RKO (cell line): ENCODE measurements around the gene ATP6V0E2.
"Not testable (repeated sequence)": the region's sequence is repeated elsewhere in the genome, so short reads cannot be mapped to it uniquely, and the experiment has no call there.

Experiments used
- DNase-seq: peaks from one replicate; pipeline ENCODE4 v3.0.0-alpha.2; 2016; ENCODE audit warnings: low spot score

The ATP6V0E2 gene

DNA sequence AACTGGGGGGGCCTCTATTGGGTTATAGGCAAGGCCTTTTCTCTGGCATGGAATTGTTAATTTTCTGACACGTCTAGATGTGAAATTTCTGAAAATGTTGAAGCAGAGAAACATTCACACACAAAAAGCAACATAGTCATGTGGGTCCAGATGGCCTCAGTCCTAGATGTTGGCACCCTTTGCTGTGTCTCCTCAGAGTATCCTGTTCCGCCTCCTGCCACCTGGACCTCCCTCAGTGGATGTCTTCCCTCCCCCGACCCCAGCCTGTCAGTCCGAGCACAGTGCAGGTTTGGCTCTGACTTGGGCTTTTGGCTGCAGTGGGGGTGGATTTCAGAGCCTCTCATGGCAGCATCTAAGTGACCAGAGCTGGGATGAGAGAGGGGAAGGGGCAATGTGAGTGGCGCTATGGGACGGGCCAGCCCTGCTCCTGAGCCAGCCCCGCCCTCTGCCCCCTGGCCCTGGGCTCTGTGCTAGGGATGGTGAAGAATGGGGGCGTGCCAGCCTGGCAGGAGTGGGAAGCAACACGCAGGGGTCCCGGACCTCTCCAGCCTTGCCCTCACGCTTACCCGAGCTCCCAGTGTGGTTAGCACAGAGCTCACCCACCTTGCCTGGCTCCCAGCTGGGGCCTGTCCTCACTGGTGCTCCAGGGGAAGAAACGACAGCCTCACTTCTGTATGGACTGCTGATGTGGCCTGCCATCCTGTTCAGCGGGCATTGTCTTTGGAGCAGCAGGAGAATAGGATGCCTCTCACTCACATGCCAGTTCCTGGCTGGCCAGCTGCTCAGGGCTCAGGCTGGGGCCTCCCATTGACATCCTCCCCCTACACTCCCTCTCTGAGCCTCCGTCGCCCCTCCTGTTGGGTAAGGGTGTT, 6.2 kb downstream of the ATP6V0E2 start:
- DNase-seq: no peak

DNA sequence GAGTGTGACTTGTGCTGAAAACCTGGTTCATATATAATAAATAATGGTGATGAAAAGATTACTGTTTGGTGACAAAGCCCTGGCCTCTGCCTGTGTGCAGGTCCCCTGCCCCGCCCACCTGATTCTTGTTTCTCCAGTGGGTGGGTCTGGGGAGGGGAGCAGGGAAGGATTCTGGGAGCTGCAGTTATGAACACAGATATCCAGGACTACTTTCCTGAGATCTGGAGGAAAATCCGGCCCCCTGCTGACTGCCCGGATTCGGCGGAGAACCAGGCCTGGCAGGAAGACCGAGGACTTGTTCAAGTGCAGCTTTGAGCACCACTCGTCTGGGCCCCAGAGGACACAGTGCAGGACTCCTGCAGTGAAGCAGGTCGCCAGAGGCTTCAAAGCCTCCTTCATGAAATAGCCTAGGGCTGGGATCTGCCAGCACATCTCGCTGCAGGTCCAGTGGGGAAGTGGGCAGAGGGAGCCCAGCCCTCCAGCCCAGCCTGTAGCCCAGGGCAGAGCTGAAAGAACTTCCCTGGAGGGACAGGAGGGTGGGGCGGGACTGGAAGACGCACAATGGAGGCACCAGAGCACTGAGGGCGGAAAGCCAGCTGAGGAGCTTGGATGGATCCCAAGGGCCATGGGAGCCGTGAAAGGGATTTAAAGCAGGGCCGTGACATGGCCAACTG, 7.0 kb downstream of the ATP6V0E2 start:
- no peak for DNase-seq

DNA sequence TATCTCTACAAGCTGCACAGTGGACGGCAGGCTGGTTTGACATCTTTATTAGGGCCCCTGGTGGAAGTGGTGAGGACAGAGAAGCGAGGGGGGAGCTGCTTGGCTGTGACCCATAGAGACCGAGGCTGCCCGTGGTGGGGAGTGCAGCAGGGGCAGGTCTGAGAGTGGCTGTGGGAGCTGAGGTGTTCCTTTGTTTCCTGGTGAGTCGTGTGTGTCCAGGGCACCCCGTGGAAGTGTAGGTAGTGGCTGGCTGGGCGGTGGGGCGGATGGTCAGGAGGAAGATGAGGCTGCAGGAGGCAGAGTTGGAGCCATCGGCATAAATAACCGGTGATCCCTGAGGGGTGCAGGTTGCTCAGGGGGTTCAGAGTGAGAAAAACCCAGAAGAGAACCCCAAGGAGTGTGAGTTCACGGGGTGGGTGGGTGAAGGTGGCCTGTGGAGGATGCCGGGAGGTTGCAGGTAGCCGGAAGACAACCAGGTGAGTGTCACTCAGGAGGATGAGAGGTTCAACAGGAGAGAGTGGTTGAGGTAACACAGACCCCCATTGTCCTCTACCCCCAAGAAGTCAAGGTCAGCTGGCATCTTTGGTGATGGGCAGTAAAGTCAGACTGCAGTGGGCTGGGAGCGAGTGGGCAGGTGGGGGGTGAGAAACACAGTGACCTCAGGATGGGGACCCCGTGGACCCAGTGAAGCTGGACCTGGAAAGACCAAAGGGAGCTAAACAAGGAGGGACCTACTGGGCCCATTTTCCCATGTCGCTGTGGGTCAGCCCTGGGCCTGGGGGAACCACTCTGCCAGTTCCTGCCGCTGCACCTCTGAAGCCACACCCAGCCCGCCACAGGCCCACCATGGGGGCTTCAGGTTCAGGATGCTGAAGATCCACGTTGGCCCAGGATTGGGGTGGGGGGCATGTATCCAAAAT, 7.8 kb downstream of the ATP6V0E2 start:
- DNase-seq: no peak

DNA sequence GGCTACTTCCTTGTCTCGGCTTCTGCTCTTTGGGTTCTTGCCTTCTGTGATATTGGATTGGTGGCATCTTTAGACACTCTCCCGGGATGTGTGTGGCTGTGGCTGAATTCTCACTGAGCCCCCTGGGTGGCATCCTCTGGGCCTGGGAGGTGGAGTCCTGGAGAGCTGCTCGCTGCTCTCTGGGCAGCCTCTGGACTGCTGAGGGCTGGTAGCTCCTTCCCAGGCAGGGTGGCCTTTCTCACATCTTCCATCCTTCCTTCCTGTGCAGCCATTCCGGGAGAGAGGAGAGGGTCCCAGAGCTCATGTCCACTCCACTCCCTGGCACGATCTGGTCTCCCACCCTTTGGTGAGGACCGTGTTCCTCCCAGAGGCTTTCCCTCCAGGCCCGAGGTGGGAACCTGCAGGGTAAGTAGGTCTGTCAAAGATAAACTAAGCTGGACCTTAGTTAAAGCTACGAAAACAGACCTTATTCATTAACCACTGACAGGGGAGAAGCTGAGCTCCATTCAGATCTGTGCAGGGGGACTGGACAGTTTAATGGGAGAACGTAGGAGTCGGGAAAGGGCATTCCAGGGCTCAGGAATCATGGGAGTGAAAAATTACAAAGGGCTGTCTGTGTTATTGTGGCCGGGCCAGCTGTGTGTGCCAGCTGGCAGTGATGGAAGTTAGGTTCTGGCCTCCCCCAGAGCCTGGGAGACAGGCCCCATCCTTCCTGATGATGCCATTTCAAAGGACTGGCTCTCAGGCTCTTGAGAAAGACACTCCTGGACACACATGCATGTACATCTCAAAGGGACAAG, 8.7 kb downstream of the ATP6V0E2 start:
- DNase-seq: no peak

DNA sequence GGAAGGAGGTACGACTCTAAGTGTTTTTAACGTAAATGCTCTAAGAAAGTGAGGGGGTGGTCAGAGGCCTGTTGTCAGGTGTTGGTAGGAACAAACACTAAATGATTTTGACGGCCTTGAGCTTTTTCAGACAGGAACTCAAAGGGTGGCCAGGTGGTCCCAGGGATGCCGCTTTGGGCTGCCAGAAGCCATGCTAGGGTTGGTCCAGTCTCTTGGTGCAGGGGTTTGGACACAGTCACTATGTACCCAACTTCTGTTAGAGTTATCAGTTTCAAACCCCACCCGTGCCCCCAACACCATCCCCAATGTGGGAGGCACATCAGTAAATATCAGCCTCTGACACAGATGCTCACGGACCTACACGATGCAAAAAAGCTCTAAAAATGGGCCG, 9.3 kb downstream of the ATP6V0E2 start:
- no peak for DNase-seq

DNA sequence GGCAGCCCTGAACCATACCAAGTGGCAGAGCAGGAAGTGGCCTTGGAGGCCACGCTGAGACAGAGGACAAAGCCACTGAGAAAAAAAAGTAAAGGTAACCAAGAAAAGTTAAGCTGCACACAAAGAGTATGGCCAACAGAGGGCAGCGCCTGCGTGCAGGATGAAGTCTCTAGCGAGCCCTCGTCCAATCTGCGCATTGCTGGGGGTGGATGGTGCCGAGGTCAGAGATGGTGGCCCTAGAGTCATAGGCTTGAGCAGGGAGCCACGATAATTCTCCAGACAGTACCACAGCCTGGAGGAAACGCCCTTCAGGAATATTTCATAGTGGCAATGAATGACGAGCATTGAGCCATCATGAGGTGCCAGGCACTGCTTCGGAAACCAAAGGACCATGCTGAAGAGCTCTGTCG, 9.7 kb downstream of the ATP6V0E2 start:
- peak; percentile 66 for DNase-seq

DNA sequence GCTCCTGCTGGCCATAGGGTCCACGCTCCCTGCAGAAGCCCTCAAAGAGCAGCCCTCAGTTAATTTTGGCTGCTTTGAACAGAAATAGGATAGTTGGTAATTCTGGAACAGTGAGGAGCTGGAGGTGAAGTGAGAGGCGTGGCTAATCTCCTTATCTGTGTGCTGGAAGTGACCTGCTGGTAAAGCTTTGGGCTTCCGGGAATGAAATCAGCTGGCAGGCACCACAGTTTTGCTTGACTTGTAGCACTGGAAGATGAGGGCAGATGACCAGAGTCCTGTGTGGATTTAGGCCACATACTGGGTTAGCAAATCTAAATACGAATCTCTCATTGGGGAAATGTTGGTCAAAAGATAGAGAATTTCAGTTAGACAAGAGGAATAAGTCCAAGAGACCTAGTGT, 10.2 kb downstream of the ATP6V0E2 start:
- no peak for DNase-seq

DNA sequence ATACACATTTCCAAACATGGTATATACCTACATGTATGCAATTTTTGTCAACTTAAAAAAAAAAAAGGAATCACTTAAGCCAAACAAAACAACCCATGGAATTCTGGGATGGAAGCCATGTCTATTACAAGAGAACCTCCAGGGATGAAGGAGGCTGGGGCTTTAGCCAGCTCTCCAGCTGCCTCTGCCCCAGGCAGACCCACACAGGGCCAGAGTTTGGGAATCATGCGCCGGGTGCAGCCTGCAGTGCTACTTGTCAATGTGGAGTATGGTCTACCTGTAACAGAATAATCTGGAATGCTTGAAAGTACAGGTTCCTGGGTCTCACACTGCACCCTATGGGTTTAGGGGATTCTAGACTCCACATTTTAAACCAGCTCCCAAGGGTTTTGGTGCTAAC, 10.8 kb downstream of the ATP6V0E2 start:
- DNase-seq: no peak

DNA sequence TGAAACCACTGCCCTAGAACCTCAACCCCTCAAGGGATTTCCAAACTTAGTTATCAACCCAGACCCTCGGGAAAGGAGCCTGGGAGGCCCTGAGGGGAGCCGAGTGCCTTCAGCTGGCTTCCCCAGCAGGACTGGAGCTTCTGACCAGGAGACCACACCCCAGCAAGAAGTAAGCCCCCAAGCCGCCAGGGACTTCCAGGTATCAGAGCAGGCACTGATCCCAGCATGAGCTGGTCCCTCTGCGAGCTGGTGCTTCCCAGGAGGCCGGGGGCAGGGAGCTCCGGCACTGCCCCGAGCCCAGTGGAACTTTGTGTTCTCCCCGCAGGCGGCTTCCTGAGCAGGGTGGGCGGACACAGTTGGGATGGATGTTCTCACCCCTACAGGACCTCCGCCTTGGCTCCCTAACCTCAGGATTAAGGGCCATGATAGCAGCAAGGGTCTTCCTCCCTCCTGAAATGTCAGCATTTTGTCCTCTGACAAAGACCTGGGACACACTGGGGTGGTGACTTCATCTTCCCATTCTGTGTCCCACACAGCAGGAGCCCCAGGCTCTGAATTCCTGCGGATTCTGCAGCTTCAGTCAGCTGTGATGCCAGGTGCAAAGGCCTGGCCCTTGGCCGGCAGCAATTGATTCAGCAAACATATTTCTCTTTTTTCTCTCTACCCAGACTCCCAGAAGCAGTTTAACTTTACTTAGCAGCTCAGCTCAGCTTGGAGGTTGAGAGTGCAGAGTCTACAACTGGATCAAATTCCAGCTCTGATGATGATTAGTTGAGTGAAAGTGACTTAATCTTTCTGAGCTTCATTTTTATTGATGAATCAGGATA, 11.6 kb downstream of the ATP6V0E2 start:
- DNase-seq: no peak

DNA sequence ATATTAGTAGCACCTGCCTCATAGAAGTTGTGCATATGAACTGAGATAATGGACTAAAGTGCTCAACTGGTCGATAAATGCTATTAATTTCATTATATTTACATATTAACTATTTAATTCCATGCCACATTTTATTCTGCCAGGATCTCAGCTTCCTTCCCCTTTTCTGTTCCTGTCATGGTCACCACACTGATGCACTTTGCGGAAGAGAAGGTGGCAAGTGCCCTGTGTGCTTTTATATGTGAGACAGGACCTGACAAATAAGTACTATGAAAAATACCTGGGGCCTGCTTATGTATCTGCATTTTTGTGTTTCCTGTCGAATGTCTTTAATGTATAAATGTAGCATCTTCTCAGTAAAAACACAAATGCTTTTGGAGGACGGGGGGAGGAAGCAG, 12.2 kb downstream of the ATP6V0E2 start:
- DNase-seq: no peak

DNA sequence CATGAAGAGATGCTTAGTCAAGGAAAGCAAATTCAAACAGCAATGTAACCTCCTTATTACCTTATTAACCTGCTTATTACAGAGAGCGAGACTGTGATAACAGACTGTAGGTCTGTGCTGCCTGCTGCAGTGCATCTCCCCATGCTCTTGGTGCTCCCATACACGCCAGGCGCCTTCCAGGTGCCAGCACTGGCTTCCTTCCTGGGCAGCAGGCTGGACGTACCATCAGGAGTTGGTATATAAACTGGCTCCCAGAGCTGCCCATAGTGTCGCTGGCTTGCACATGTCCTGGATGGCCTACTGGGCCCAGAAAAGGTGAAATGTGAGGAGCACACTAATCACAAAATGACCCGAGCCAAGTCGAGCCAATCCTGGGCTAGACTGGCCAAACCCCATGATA, 13.5 kb downstream of the ATP6V0E2 start:
- no peak for DNase-seq

DNA sequence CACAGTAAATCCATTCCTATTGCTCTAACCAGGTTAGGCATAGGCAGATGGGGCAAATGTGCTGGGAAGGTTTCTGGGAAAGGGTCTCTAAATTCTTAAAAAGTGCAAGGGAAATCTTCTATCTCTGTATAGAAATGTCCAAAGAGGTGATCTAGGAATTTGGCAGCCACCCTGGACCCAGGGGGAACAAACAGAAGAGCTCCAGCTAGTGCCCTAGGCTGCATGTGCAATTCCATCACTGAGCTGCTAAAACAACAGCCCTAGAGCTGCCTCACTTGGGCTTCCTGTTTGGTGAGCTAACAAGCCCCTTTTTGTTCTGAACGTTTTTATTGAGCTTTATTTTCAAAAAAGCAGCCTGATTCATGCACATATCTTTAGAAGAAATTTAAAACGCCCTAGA, 16.9 kb downstream of the ATP6V0E2 start:
- not testable (repeated sequence) for DNase-seq

DNA sequence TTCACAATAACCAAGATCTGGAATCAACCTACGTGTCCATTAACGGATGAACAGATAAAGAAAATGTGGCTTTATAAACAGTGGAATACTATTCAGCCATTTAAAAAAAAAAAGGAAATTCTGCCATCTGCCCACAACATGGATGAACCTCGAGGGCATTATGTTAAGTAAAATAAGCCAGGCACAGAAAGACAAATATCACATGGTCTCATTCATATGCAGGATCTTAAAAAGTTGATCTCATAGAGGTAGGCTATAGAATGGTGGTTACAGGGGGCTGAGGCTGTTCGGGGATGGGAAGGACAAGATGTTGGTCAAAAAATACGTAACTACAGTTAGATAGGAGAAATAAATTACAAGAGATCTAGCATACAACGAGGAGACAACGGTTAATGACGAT, 21.2 kb downstream of the ATP6V0E2 start:
- DNase-seq: not testable (repeated sequence)

DNA sequence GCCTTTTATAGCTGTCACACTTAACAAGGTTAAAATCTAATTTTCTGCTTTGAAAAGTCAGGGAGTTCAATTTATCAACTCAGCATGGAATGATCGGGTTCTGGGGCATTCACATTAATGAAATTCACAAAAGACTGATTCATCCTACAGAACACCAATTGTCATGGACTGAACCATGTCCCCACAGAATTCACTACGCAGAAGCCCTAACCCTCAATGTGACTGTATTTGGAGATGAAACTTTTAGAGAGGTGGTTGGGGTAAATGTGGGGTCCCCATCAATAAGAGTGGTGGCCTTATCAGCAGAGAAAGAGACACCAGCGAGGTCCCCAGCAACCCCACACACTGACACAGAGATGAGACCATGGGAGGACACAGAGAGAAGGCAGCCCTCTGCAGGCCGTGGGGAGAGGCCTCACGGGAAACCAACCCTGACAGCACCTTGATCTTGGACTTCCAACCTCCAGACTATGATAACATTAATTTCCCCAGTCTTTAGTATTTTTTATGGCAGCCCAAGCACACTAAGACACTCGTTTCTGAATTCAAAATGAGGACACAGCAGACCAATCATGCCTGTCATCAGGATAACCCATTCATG, 34.1 kb downstream of the ATP6V0E2 start:
- DNase-seq: not testable (repeated sequence)

DNA sequence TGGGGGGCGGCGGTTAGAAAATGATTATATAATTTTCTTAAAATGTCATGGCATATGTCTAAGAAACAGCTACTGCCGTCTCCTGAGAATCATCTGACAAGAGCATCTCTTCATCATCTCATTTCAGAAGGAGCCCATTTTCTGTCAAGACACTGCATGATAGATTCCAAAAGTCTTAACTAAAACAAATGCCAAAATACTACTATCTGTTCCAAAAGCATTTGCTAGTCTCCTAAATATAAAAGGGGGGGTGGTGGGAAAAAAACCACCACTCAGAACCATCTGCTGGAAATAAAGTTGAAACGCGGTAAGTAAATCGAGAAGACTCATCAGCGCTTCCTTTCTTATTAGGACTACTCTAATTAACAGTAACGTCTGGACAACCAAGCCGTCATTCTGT, 36.5 kb downstream of the ATP6V0E2 start:
- DNase-seq: not testable (repeated sequence)

DNA sequence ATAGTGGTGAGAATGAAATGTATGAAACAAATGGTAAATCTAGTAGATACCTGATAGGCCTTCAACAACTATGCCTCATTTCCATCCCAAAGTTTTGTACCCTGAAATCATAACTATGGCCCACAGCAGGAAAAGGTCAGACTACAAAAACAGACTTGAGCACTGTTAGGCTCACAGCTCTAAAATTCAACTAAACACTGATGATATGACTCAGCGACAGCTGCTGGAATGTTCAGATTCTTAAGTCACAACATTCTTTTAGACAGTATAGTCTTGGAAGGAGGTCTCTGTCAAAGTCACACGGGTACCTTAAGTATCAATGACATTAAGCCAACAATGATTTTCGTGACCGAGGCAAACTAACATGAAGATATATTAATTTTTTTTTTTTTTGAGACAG, 38.4 kb downstream of the ATP6V0E2 start:
- peak; percentile 9 for DNase-seq

DNA sequence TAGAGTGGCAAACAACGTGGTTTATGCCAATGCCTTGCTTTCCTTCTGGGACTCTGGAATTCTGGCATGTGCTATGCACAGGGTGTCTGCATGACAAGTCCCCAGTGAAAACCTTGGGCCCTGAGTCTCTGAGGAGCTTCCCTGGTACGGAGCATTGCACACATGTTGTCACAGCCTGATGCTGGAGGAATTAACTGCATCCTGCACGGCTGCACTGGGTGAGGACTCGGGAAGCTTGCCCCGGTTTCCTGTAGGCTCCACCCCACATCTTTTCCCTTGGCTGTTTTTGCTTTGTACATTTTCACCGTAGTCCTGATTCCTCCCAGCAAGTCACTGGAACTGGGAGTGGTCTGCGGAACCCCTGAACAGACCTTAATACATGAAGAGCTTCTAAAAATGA, 52.6 kb downstream of the ATP6V0E2 start:
- DNase-seq: not testable (repeated sequence)
